DOHH2 (cell line): Measurements from ENCODE around the gene ZDHHC24.

Experiments used
- H3F3A ChIP-seq: fragments of 200-600 bp; sonication (generic), shearing (Covaris generic); 2 replicates; pipeline ENCODE4 v1.6.0; 2016; ENCODE audit warnings: antibody characterized with exemption, mild to moderate bottlenecking; ENCODE audit not compliant: control insufficient read depth, insufficient read depth
- H3K27ac ChIP-seq: fragments of 200-600 bp; sonication (generic); 2 replicates; pipeline ENCODE4 v1.5.1; 2014; ENCODE audit warnings: low read depth, mild to moderate bottlenecking, low read length, moderate library complexity
- H3K27me3 ChIP-seq: fragments of 200-600 bp; sonication (generic); 2 replicates; pipeline ENCODE4 v1.6.1; 2014; ENCODE audit warnings: mild to moderate bottlenecking, low read length, mixed read lengths; ENCODE audit not compliant: control insufficient read depth
- H3K36me3 ChIP-seq: fragments of 200-600 bp; sonication (generic); 2 replicates; pipeline ENCODE4 v1.6.1; 2014; ENCODE audit warnings: mild to moderate bottlenecking, low read length, moderate library complexity, mixed read lengths; ENCODE audit not compliant: control insufficient read depth
- H3K4me1 ChIP-seq: fragments of 200-600 bp; sonication (generic); 2 replicates; pipeline ENCODE4 v1.6.1; 2014; ENCODE audit warnings: mild to moderate bottlenecking, low read length, mixed read lengths; ENCODE audit not compliant: control insufficient read depth
- H3K4me2 ChIP-seq: fragments of 200-600 bp; sonication (generic); 2 replicates; pipeline ENCODE4 v1.6.0; 2014; ENCODE audit warnings: mild to moderate bottlenecking, low read length, moderate library complexity
- H3K4me3 ChIP-seq: fragments of 200-600 bp; sonication (generic); 2 replicates; pipeline ENCODE4 v1.5.1; 2014; ENCODE audit warnings: mild to moderate bottlenecking, low read length, mixed read lengths
- H3K79me2 ChIP-seq: fragments of 200-600 bp; sonication (generic); 2 replicates; pipeline ENCODE4 v1.6.1; 2014; ENCODE audit warnings: mild to moderate bottlenecking, low read length, mixed read lengths; ENCODE audit not compliant: control insufficient read depth
- H3K9me2 ChIP-seq: fragments of 200-600 bp; sonication (generic); replicated peaks from 2 replicates; pipeline ENCODE4 v1.6.1; 2014; ENCODE audit warnings: mild to moderate bottlenecking, low read length, mixed read lengths; ENCODE audit not compliant: control insufficient read depth
- H3K9me3 ChIP-seq: fragments of 200-600 bp; sonication (generic); 2 replicates; pipeline ENCODE4 v1.6.1; 2014; ENCODE audit warnings: antibody characterized with exemption, low read length, mixed read lengths; ENCODE audit not compliant: control insufficient read depth, insufficient read depth
- H4K20me1 ChIP-seq: fragments of 200-600 bp; sonication (generic); 2 replicates; pipeline ENCODE4 v1.6.0; 2014; ENCODE audit warnings: low read depth, mild to moderate bottlenecking, antibody characterized with exemption, low read length, moderate library complexity; ENCODE audit not compliant: control insufficient read depth, insufficient read depth
- EZH2phosphoT487 ChIP-seq: fragments of 200-600 bp; sonication (generic); IDR thresholded peaks from 2 replicates; pipeline ENCODE4 v1.6.1; 2017; ENCODE audit warnings: borderline replicate concordance, mild to moderate bottlenecking, antibody characterized with exemption, low read length, moderate library complexity, mixed read lengths
- TF ChIP-seq, protein P1 (sequence below): fragments of 200-600 bp; sonication (generic); IDR thresholded peaks from one replicate; pipeline ENCODE4 v1.5.1; 2014; ENCODE audit warnings: antibody characterized with exemption, mild to moderate bottlenecking, low read depth, low read length; ENCODE audit not compliant: poor library complexity, severe bottlenecking

ZDHHC24 gene

DNA sequence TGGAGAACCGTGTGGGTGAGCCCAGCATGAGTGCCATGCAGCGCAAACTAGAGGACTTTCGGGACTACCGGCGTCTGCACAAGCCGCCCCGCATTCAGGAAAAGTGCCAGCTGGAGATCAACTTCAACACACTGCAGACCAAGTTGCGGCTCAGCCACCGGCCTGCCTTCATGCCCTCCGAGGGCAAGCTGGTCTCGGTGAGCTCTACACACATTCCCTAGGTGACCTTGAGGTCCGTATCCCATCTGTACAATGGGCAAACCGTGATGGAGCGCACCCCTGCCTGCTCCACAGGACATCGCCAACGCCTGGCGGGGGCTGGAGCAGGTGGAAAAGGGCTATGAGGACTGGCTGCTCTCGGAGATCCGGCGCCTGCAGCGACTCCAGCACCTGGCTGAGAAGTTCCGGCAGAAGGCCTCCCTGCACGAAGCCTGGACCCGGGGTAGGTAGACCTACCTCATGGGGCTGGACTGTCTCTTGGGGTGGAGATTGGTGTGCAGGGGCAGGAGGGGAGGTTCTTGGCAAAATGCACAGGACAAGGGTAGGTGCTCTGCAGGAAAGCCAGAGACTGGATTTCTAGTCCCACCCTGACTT, 12.0 kb upstream of the ZDHHC24 start:
- TF ChIP-seq, protein P1, sequence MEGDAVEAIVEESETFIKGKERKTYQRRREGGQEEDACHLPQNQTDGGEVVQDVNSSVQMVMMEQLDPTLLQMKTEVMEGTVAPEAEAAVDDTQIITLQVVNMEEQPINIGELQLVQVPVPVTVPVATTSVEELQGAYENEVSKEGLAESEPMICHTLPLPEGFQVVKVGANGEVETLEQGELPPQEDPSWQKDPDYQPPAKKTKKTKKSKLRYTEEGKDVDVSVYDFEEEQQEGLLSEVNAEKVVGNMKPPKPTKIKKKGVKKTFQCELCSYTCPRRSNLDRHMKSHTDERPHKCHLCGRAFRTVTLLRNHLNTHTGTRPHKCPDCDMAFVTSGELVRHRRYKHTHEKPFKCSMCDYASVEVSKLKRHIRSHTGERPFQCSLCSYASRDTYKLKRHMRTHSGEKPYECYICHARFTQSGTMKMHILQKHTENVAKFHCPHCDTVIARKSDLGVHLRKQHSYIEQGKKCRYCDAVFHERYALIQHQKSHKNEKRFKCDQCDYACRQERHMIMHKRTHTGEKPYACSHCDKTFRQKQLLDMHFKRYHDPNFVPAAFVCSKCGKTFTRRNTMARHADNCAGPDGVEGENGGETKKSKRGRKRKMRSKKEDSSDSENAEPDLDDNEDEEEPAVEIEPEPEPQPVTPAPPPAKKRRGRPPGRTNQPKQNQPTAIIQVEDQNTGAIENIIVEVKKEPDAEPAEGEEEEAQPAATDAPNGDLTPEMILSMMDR = no peak
- no peak for TF ChIP-seq EZH2phosphoT487
- no peaks in the 10 kb centered on the region for H3K36me3 ChIP-seq
- H3K27me3 ChIP-seq = 0 out of 2 replicates have a peak, but pooled peaks cover 3% of the 10 kb centered on the region

DNA sequence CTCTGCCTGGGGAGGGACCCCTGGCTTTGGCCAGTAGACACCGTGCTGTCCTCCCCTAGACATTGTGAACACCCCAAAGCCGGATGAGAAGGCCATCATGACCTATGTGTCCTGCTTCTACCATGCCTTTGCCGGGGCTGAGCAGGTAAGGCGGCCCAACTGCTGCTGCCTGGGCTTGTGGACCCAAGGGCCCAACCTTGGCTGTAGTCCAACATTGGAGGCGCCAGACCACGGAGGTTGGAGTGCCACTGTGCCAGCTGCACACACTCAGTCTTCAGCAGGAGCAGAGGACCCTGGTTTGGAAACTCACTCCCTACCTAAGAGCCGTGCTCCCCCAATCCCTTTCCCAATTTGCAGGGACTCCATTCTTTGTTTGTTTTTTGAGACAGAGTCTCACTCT, 10.2 kb upstream of the ZDHHC24 start:
- 0 out of 2 replicates have a peak, but pooled peaks cover 3% of the 10 kb centered on the region for H3K27me3 ChIP-seq
- H3K4me2 ChIP-seq = no peak overlapping the region
- H3K9me2 ChIP-seq = no peaks in the 10 kb centered on the region
- no peaks in the 10 kb centered on the region for H3K4me1 ChIP-seq
- H3K36me3 ChIP-seq = no peaks in the 10 kb centered on the region
- H3K79me2 ChIP-seq = no peaks in the 10 kb centered on the region
- H3K27ac ChIP-seq = no peak overlapping the region
- H3F3A ChIP-seq = no peaks in the 10 kb centered on the region
- H3K4me3 ChIP-seq = no peak overlapping the region
- H4K20me1 ChIP-seq = no peaks in the 10 kb centered on the region
- TF ChIP-seq, protein P1 = no peak
- TF ChIP-seq EZH2phosphoT487 = no peak
- H3K9me3 ChIP-seq = no peaks in the 10 kb centered on the region

More for the DNA sequence above, 12.0 kb upstream of the ZDHHC24 start:
- Histone ChIP-seq H4K20me1 (no peaks in the 10 kb centered on the region), H3K79me2 (no peaks in the 10 kb centered on the region), H3F3A (no peaks in the 10 kb centered on the region), H3K27ac (no peak overlapping the region), H3K9me3 (no peaks in the 10 kb centered on the region), H3K4me3 (no peak overlapping the region), H3K9me2 (no peaks in the 10 kb centered on the region), H3K4me1 (no peaks in the 10 kb centered on the region), H3K4me2 (no peak overlapping the region)

DNA sequence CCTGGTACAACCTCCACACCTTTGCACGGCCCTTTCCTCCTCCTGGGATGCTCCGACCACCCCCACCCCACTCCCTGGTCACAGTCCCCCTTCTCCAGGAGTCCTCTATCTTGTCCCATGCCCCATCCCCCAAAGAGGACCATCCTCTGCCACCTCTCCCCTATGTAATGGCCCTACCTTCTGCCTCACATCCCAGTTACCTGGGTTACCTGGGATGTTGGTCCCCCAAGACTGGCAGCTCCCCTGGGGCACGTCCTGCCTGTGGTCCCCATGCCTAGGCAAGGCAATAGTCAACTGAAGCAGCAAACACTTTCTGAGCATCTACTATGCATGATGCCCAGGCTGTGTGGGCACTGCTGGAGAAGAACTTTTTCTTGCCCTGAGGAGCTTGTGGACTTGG, 9.6 kb upstream of the ZDHHC24 start:
- H3F3A ChIP-seq = no peaks in the 10 kb centered on the region
- no peaks in the 10 kb centered on the region for H3K9me2 ChIP-seq
- no peaks in the 10 kb centered on the region for H3K36me3 ChIP-seq
- no peak overlapping the region for H3K27ac ChIP-seq
- H3K27me3 ChIP-seq = 0 out of 2 replicates have a peak, but pooled peaks cover 7% of the 10 kb centered on the region
- no peaks in the 10 kb centered on the region for H3K9me3 ChIP-seq
- H3K79me2 ChIP-seq = no peaks in the 10 kb centered on the region
- H3K4me2 ChIP-seq = no peak overlapping the region
- H3K4me1 ChIP-seq = no peaks in the 10 kb centered on the region
- no peak overlapping the region for H3K4me3 ChIP-seq
- no peaks in the 10 kb centered on the region for H4K20me1 ChIP-seq
- TF ChIP-seq EZH2phosphoT487 = no peak

DNA sequence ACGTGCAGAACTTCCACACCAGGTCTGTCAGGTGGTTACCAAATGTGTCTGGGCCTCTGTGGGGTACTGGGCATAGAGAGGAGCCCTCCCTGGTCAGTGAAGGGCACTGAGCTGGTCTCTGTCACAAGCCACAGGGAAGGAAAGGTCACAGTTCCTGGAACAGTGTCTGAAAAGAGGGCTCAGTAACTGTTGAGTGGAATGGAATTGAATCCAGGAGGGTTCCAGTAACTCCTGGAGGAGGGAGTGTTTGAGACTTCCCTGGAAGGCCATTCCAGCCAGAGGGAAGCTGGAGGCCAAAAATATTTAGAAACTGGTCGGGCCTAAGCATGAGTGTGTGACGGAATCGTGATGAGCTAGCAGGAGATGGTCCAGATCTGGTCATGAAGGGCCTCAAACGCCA, 8.8 kb upstream of the ZDHHC24 start:
- no peaks in the 10 kb centered on the region for H3K9me2 ChIP-seq
- H3K4me2 ChIP-seq = no peak overlapping the region
- H3F3A ChIP-seq = no peaks in the 10 kb centered on the region
- H3K79me2 ChIP-seq = no peaks in the 10 kb centered on the region
- peaks cover 13% of the 10 kb centered on the region; the same call in 1 of the 2 replicates for H3K27me3 ChIP-seq
- H4K20me1 ChIP-seq = no peaks in the 10 kb centered on the region
- no peaks in the 10 kb centered on the region for H3K36me3 ChIP-seq
- no peak for TF ChIP-seq EZH2phosphoT487
- TF ChIP-seq, protein P1 = no peak
- H3K4me3 ChIP-seq = no peak overlapping the region
- H3K4me1 ChIP-seq = no peaks in the 10 kb centered on the region
- no peak overlapping the region for H3K27ac ChIP-seq
- H3K9me3 ChIP-seq = no peaks in the 10 kb centered on the region
